Neural cell (in vitro differentiated cells): ENCODE data around the gene PRRT1B.

Experiments used
- CTCF ChIP-seq: fragments of 450-650 bp; IDR thresholded peaks from 2 replicates; pipeline ENCODE4 v1.5.1; 2014; ENCODE audit warnings: antibody characterized with exemption, mild to moderate bottlenecking, moderate library complexity; ENCODE audit not compliant: poor library complexity, severe bottlenecking
- EP300 ChIP-seq: fragments of 450-650 bp; conservative IDR thresholded peaks from 2 replicates; pipeline ENCODE4 v1.6.1; 2014; ENCODE audit warnings: antibody characterized with exemption, mild to moderate bottlenecking, moderate library complexity; ENCODE audit not compliant: poor library complexity, severe bottlenecking
- EZH2 ChIP-seq: fragments of 200-600, 300-800 bp; shearing (Covaris generic), sonication (generic); IDR thresholded peaks from 2 replicates; pipeline ENCODE4 v1.6.1; 2014; ENCODE audit warnings: antibody characterized with exemption, low read length, borderline replicate concordance, mild to moderate bottlenecking; ENCODE audit not compliant: insufficient read depth, poor library complexity, severe bottlenecking
- MXI1 ChIP-seq: fragments of 450-650 bp; conservative IDR thresholded peaks from 2 replicates; pipeline ENCODE4 v1.6.1; 2014; ENCODE audit warnings: antibody characterized with exemption, mild to moderate bottlenecking; ENCODE audit not compliant: poor library complexity, severe bottlenecking
- POLR2AphosphoS5 ChIP-seq: IDR thresholded peaks from 2 replicates; pipeline ENCODE4 v1.6.1; 2012
- RAD21 ChIP-seq: fragments of 450-650 bp; conservative IDR thresholded peaks from 2 replicates; pipeline ENCODE4 v1.6.1; 2014; ENCODE audit warnings: antibody characterized with exemption, mild to moderate bottlenecking, moderate library complexity
- REST ChIP-seq: IDR thresholded peaks from 2 replicates; pipeline ENCODE4 v1.6.1; 2012; ENCODE audit warnings: borderline replicate concordance
- SMC3 ChIP-seq: fragments of 450-650 bp; conservative IDR thresholded peaks from 2 replicates; pipeline ENCODE4 v1.6.1; 2014; ENCODE audit warnings: antibody characterized with exemption, mild to moderate bottlenecking, moderate library complexity; ENCODE audit not compliant: poor library complexity
- TAF1 ChIP-seq: IDR thresholded peaks from 2 replicates; pipeline ENCODE4 v1.6.1; 2012; ENCODE audit warnings: low read depth

- TF ChIP-seq REST: no peak
- no peak for TF ChIP-seq CTCF
- no peak for TF ChIP-seq EZH2
- no peak for TF ChIP-seq POLR2AphosphoS5
- TF ChIP-seq EP300: no peak
- TF ChIP-seq MXI1: no peak
- TF ChIP-seq TAF1: no peak
- TF ChIP-seq RAD21: no peak
- no peak for TF ChIP-seq SMC3
Observed at GRCh38 chr9:131597246-131597645, 51.9 kb downstream of the PRRT1B start.
